ENCODE data around the gene WDR37.
A peak's percentile ranks its signal among the peaks of the same experiment; 100 is the strongest.

The WDR37 gene

GRCh38 chr10:1068380-1069361 lies 12.5 kb downstream of the WDR37 start:
- H3K4me1 ChIP-seq (ENCODE audit: insufficient read depth, low read length, severe bottlenecking): no peaks in the 10 kb centered on the region
- peaks cover 25% of the 10 kb centered on the region for H3K36me3 ChIP-seq (ENCODE audit: insufficient read depth, low read length)
- H4K20me1 ChIP-seq (ENCODE audit: insufficient read depth, low read length): no peaks in the 10 kb centered on the region
- no peak overlapping the region for H3K27ac ChIP-seq (ENCODE audit: low read depth, low read length, poor library complexity, severe bottlenecking)
- H3K9me2 ChIP-seq (ENCODE audit: low read depth, low read length): no peaks in the 10 kb centered on the region
- no peaks in the 10 kb centered on the region for H3K27me3 ChIP-seq (ENCODE audit: insufficient read depth, low read length)
- no peak overlapping the region for H3K4me3 ChIP-seq (ENCODE audit: low read depth, low read length, poor library complexity, severe bottlenecking)
- no peak overlapping the region for H3K4me2 ChIP-seq (ENCODE audit: low read length)
- H3K9me3 ChIP-seq (ENCODE audit: low read length): no peaks in the 10 kb centered on the region
- H2AFZ ChIP-seq (ENCODE audit: low read length): no peak overlapping the region
- H3F3A ChIP-seq (ENCODE audit: insufficient read depth, low read length): no peaks in the 10 kb centered on the region
- TF ChIP-seq CTCF (IDR thresholded peaks at IDR 0.05; ENCODE audit: low read length): no peak
- TF ChIP-seq EZH2 (IDR thresholded peaks at IDR 0.05; ENCODE audit: borderline replicate concordance, low read length): no peak
- H3K9ac ChIP-seq (ENCODE audit: low read length): no peak overlapping the region
- H3K79me2 ChIP-seq (ENCODE audit: insufficient read depth, low read length): 0 out of 2 replicates have a peak, but pooled peaks cover 4% of the 10 kb centered on the region

GRCh38 chr10:1070919-1071318 lies 14.7 kb downstream of the WDR37 start:
- H3K4me1 ChIP-seq (ENCODE audit: insufficient read depth, low read length, severe bottlenecking): no peaks in the 10 kb centered on the region
- H3K4me2 ChIP-seq (ENCODE audit: low read length): no peak overlapping the region
- H3K9ac ChIP-seq (ENCODE audit: low read length): no peak overlapping the region
- H3K79me2 ChIP-seq (ENCODE audit: insufficient read depth, low read length): 0 out of 2 replicates have a peak, but pooled peaks cover 4% of the 10 kb centered on the region
- H4K20me1 ChIP-seq (ENCODE audit: insufficient read depth, low read length): no peaks in the 10 kb centered on the region
- H2AFZ ChIP-seq (ENCODE audit: low read length): no peak overlapping the region
- no peaks in the 10 kb centered on the region for H3K27me3 ChIP-seq (ENCODE audit: insufficient read depth, low read length)
- H3K4me3 ChIP-seq (ENCODE audit: low read depth, low read length, poor library complexity, severe bottlenecking): no peak overlapping the region
- H3F3A ChIP-seq (ENCODE audit: insufficient read depth, low read length): no peaks in the 10 kb centered on the region
- H3K27ac ChIP-seq (ENCODE audit: low read depth, low read length, poor library complexity, severe bottlenecking): no peak overlapping the region
- peaks cover 27% of the 10 kb centered on the region; the same call in 1 of the 2 replicates for H3K36me3 ChIP-seq (ENCODE audit: insufficient read depth, low read length)
- TF ChIP-seq EZH2 (IDR thresholded peaks at IDR 0.05; ENCODE audit: borderline replicate concordance, low read length): no peak
- TF ChIP-seq CTCF (IDR thresholded peaks at IDR 0.05; ENCODE audit: low read length): no peak
- H3K9me2 ChIP-seq (ENCODE audit: low read depth, low read length): no peaks in the 10 kb centered on the region
- H3K9me3 ChIP-seq (ENCODE audit: low read length): no peaks in the 10 kb centered on the region

- H2AFZ ChIP-seq (ENCODE audit: low read length): no peak overlapping the region
- H3K9me2 ChIP-seq (ENCODE audit: low read depth, low read length): no peaks in the 10 kb centered on the region
- peak; percentile 36 for TF ChIP-seq CTCF (IDR thresholded peaks at IDR 0.05; ENCODE audit: low read length)
- no peak for TF ChIP-seq EZH2 (IDR thresholded peaks at IDR 0.05; ENCODE audit: borderline replicate concordance, low read length)
- H3K79me2 ChIP-seq (ENCODE audit: insufficient read depth, low read length): no peaks in the 10 kb centered on the region
- H3K27ac ChIP-seq (ENCODE audit: low read depth, low read length, poor library complexity, severe bottlenecking): no peak overlapping the region
- H3F3A ChIP-seq (ENCODE audit: insufficient read depth, low read length): no peaks in the 10 kb centered on the region
- no peaks in the 10 kb centered on the region for H3K4me1 ChIP-seq (ENCODE audit: insufficient read depth, low read length, severe bottlenecking)
- H3K4me2 ChIP-seq (ENCODE audit: low read length): no peak overlapping the region
- no peak overlapping the region for H3K9ac ChIP-seq (ENCODE audit: low read length)
- H3K36me3 ChIP-seq (ENCODE audit: insufficient read depth, low read length): peaks cover 34% of the 10 kb centered on the region
- no peaks in the 10 kb centered on the region for H3K27me3 ChIP-seq (ENCODE audit: insufficient read depth, low read length)
- no peaks in the 10 kb centered on the region for H3K9me3 ChIP-seq (ENCODE audit: low read length)
- no peaks in the 10 kb centered on the region for H4K20me1 ChIP-seq (ENCODE audit: insufficient read depth, low read length)
- no peak overlapping the region for H3K4me3 ChIP-seq (ENCODE audit: low read depth, low read length, poor library complexity, severe bottlenecking)
These were observed 18.0 kb downstream of the WDR37 start for GRCh38 chr10:1074052-1074747.

All from OCI-LY1 (cell line).